OCI-LY1 (cell line): ENCODE measurements around the gene BPIFB3.

Experiments used
- H2AFZ ChIP-seq: fragments of 200-600 bp; sonication (generic), shearing (Covaris generic); 2 replicates; pipeline ENCODE4 v1.6.0; 2014; ENCODE audit warnings: antibody characterized with exemption, mild to moderate bottlenecking, low read length
- H3F3A ChIP-seq: fragments of 200-600 bp; sonication (generic), shearing (Covaris generic); 2 replicates; pipeline ENCODE4 v1.6.0; 2014; ENCODE audit warnings: mild to moderate bottlenecking, antibody characterized with exemption, low read length, moderate library complexity; ENCODE audit not compliant: insufficient read depth
- H3K27ac ChIP-seq: fragments of 200-600 bp; sonication (generic); 2 replicates; pipeline ENCODE4 v1.5.1; 2014; ENCODE audit warnings: low read length, mixed run types, mild to moderate bottlenecking, low read depth; ENCODE audit not compliant: poor library complexity, severe bottlenecking
- H3K27me3 ChIP-seq: fragments of 200-600 bp; sonication (generic); 2 replicates; pipeline ENCODE4 v1.6.0; 2014; ENCODE audit warnings: antibody characterized with exemption, mild to moderate bottlenecking, low read length, moderate library complexity; ENCODE audit not compliant: insufficient read depth
- H3K36me3 ChIP-seq: fragments of 200-600 bp; sonication (generic); 2 replicates; pipeline ENCODE4 v1.6.1; 2014; ENCODE audit warnings: mild to moderate bottlenecking, antibody characterized with exemption, low read length, moderate library complexity, mixed read lengths; ENCODE audit not compliant: insufficient read depth
- H3K4me1 ChIP-seq: fragments of 200-600 bp; sonication (generic); 2 replicates; pipeline ENCODE4 v1.5.1; 2014; ENCODE audit warnings: mild to moderate bottlenecking, low read length, moderate library complexity; ENCODE audit not compliant: insufficient read depth, severe bottlenecking
- H3K4me2 ChIP-seq: fragments of 200-600 bp; sonication (generic), shearing (Covaris generic); 2 replicates; pipeline ENCODE4 v1.6.1; 2014; ENCODE audit warnings: low read length
- H3K4me3 ChIP-seq: fragments of 200-600 bp; sonication (generic); 2 replicates; pipeline ENCODE4 v1.5.1; 2014; ENCODE audit warnings: low read length, low read depth, mild to moderate bottlenecking, mixed read lengths; ENCODE audit not compliant: poor library complexity, severe bottlenecking
- H3K79me2 ChIP-seq: fragments of 200-600 bp; shearing (Covaris generic); 2 replicates; pipeline ENCODE4 v1.6.1; 2016; ENCODE audit warnings: mixed run types, low read length, mixed read lengths; ENCODE audit not compliant: insufficient read depth
- H3K9ac ChIP-seq: fragments of 200-600 bp; sonication (generic), shearing (Covaris generic); 2 replicates; pipeline ENCODE4 v1.6.1; 2014; ENCODE audit warnings: mild to moderate bottlenecking, low read length, mixed read lengths
- H3K9me2 ChIP-seq: fragments of 200-600 bp; sonication (generic), shearing (Covaris generic); 2 replicates; pipeline ENCODE4 v1.6.1; 2014; ENCODE audit warnings: low read depth, mild to moderate bottlenecking, low read length, mixed read lengths
- H3K9me3 ChIP-seq: fragments of 200-600 bp; shearing (Covaris generic); 2 replicates; pipeline ENCODE4 v1.6.1; 2014; ENCODE audit warnings: low read length, mixed read lengths
- H4K20me1 ChIP-seq: fragments of 200-600 bp; sonication (generic), shearing (Covaris generic); 2 replicates; pipeline ENCODE4 v1.6.0; 2016; ENCODE audit warnings: mild to moderate bottlenecking, low read length; ENCODE audit not compliant: insufficient read depth
- EZH2 ChIP-seq: fragments of 200-600 bp; sonication (generic), shearing (Covaris generic); IDR thresholded peaks from 2 replicates; pipeline ENCODE4 v1.8.0; 2017; ENCODE audit warnings: borderline replicate concordance, mixed run types, mild to moderate bottlenecking, antibody characterized with exemption, low read length, moderate library complexity, mixed read lengths
- TF ChIP-seq, protein P1 (sequence below): fragments of 200-600 bp; sonication (generic), shearing (Covaris generic); IDR thresholded peaks from 2 replicates; pipeline ENCODE4 v1.5.1; 2017; ENCODE audit warnings: mild to moderate bottlenecking, antibody characterized with exemption, low read length, moderate library complexity, mixed read lengths

Gene BPIFB3

DNA sequence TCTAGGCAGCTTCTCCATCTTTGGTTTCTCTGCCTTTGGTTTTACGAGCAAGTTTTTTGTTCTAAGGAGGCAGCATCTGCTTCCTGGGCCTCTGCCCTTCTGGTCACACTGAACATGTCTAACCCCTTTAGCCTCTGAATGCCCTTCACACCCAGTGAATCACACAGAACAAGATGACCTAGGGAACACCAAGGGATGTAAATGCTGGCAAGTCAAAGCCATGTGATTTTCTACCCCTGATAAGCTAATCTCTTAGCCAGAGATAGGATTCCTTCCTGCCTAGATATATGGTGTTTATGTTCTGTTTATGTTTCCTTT lies 29.5 kb upstream of the BPIFB3 start:
- H3K9me2 ChIP-seq: no peaks in the 10 kb centered on the region
- no peak overlapping the region for H2AFZ ChIP-seq
- no peaks in the 10 kb centered on the region for H4K20me1 ChIP-seq
- no peaks in the 10 kb centered on the region for H3K9me3 ChIP-seq
- no peak overlapping the region for H3K4me3 ChIP-seq
- H3K9ac ChIP-seq: no peak overlapping the region
- H3K36me3 ChIP-seq: no peaks in the 10 kb centered on the region
- no peaks in the 10 kb centered on the region for H3K79me2 ChIP-seq
- H3K27ac ChIP-seq: no peak overlapping the region
- no peak for TF ChIP-seq EZH2
- TF ChIP-seq, protein P1, sequence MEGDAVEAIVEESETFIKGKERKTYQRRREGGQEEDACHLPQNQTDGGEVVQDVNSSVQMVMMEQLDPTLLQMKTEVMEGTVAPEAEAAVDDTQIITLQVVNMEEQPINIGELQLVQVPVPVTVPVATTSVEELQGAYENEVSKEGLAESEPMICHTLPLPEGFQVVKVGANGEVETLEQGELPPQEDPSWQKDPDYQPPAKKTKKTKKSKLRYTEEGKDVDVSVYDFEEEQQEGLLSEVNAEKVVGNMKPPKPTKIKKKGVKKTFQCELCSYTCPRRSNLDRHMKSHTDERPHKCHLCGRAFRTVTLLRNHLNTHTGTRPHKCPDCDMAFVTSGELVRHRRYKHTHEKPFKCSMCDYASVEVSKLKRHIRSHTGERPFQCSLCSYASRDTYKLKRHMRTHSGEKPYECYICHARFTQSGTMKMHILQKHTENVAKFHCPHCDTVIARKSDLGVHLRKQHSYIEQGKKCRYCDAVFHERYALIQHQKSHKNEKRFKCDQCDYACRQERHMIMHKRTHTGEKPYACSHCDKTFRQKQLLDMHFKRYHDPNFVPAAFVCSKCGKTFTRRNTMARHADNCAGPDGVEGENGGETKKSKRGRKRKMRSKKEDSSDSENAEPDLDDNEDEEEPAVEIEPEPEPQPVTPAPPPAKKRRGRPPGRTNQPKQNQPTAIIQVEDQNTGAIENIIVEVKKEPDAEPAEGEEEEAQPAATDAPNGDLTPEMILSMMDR: no peak
- H3K27me3 ChIP-seq: no peaks in the 10 kb centered on the region
- no peaks in the 10 kb centered on the region for H3K4me1 ChIP-seq
- no peaks in the 10 kb centered on the region for H3F3A ChIP-seq
- H3K4me2 ChIP-seq: no peak overlapping the region

DNA sequence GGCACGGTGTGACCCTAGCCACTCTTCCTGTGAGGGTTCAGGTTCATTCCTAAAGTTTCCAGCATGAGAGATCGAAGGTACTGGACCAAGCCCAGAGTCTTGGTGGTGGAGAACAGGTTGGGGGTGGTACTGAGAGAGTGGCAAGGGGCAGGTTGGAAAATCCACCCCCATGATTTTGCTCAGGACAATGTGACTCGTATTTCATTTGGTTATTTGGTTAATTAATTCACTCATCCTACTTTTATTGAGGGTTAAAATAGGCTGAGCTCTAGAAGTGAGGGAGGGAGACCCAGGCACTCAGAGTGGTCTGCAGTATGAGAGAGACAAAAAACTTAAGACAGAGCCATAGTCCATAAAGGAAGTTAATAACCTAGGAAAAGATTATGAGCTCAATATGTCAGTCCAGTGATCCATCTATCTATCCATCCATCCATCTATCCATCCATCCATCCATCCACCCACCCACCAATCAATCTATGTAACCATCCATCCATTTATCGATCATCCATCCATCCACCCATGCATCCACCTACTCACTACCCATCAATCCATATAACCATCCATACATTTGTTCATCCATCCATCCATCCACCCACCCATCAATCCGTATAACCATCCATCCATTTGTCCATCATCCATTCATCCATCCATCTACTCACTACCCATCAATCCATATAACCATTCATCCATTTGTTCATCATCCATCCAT lies 28.9 kb upstream of the BPIFB3 start:
- no peaks in the 10 kb centered on the region for H3F3A ChIP-seq
- no peak overlapping the region for H3K27ac ChIP-seq
- H3K9me3 ChIP-seq: no peaks in the 10 kb centered on the region
- no peak for TF ChIP-seq EZH2
- TF ChIP-seq, protein P1: no peak
- H3K4me2 ChIP-seq: no peak overlapping the region
- no peak overlapping the region for H3K4me3 ChIP-seq
- no peaks in the 10 kb centered on the region for H3K27me3 ChIP-seq
- H3K36me3 ChIP-seq: no peaks in the 10 kb centered on the region
- no peaks in the 10 kb centered on the region for H3K4me1 ChIP-seq
- H3K9ac ChIP-seq: no peak overlapping the region
- H2AFZ ChIP-seq: no peak overlapping the region
- H4K20me1 ChIP-seq: no peaks in the 10 kb centered on the region
- H3K79me2 ChIP-seq: no peaks in the 10 kb centered on the region
- H3K9me2 ChIP-seq: no peaks in the 10 kb centered on the region

DNA sequence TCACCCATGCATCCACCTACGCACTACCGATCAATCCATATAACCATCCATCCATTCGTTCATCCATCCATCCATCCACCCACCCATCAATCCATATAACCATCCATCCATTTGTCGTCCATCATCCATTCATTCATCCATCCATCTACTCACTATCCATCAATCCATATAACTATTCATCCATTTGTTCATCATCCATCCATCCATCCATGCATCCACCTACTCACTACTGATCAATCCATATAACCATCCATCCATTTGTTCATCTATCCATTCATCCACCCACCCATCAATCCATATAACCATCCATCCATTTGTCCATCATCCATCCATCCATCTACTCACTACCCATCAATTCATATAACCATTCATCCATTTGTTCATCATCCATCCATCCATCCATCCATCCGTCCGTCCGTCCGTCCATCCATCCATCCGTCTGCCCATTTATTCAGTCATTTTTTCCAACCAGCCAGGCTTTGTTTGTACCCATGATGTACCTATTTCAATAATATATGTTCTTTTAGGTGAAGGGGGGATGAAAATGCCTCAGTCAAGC lies 28.3 kb upstream of the BPIFB3 start:
- no peak overlapping the region for H3K27ac ChIP-seq
- TF ChIP-seq EZH2: no peak
- TF ChIP-seq, protein P1: no peak
- no peaks in the 10 kb centered on the region for H3K27me3 ChIP-seq
- no peak overlapping the region for H2AFZ ChIP-seq
- no peaks in the 10 kb centered on the region for H3K79me2 ChIP-seq
- H3K4me2 ChIP-seq: no peak overlapping the region
- H3K4me1 ChIP-seq: no peaks in the 10 kb centered on the region
- H3K36me3 ChIP-seq: no peaks in the 10 kb centered on the region
- no peaks in the 10 kb centered on the region for H3K9me2 ChIP-seq
- H3K9me3 ChIP-seq: no peaks in the 10 kb centered on the region
- H3K4me3 ChIP-seq: no peak overlapping the region
- H4K20me1 ChIP-seq: no peaks in the 10 kb centered on the region
- no peak overlapping the region for H3K9ac ChIP-seq
- H3F3A ChIP-seq: no peaks in the 10 kb centered on the region
